ENCODE data around the gene TBC1D16.

DNA sequence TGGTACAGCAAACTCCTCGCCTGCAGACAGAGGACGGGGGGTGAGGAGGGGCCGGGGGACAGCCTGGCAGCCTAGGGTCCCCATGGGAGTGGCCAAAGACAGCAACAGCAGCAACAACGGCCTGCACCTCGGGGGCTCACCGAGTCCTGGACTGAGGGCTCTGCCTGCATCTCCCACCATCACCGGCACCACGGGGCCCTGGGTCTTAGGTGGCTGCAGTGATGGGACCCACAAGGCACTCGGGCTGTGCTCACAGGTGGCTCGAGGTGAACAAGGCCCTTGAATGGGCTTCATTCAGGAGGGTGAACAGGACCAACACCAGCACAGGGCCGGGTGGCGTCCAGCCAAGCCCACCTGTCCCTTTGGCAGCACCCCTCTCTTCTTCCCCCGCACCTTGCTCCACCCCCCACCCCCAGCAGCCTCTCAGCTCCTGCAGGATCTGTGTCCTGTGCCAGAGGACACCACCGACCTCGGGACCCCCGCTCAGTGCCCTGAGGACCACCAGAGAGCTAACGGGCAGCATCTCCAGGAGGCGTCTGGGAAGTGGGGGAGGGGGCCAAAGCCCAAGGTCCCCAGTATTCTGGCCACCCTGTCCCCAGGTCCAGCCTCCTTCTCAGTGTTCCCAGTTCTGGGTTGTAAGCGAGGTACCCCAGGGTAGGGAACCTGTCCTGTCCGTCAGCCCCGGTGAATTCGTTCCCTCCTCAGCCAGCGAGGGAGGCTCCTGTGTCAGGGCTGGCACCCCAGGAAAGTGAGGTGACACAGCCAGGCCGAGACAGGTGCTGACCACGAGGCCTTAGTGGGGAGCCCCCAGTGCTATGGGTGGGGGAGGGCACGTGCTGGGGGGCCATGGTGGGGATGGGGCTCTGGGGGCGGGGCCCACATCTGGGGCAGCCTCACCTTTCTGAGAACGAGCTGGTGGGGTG is 94.3 kb downstream of the TBC1D16 start:
- TF ChIP-seq EZH2 (IDR thresholded peaks at IDR 0.05) (no peak), POLR2AphosphoS5 (IDR thresholded peaks at IDR 0.05; ENCODE audit: borderline replicate concordance, low read depth, low read length) (no peak), FOXP2 (optimal IDR thresholded peaks at IDR 0.05; ENCODE audit: control extremely low read depth, extremely low read length, insufficient read depth) (no peak)

Measured in SK-N-MC (cell line).